HFF-Myc (cell line): ENCODE data around the gene BDKRB2.

Experiments used
- DNase-seq: peaks from one replicate; pipeline ENCODE4 v3.0.0-alpha.2; 2011; ENCODE audit warnings: low read depth; ENCODE audit errors: extremely low read depth
- H3K4me3 ChIP-seq: replicated peaks from 2 replicates; pipeline ENCODE4 v1.5.1; 2011; ENCODE audit warnings: low read depth, mild to moderate bottlenecking, control low read depth, low read length
- TF ChIP-seq, protein P1 (sequence below): IDR thresholded peaks from 2 replicates; pipeline ENCODE4 v1.5.1; 2012; ENCODE audit warnings: mild to moderate bottlenecking, low read depth, low read length, control low read depth; ENCODE audit errors: missing control alignments

The BDKRB2 gene

DNA sequence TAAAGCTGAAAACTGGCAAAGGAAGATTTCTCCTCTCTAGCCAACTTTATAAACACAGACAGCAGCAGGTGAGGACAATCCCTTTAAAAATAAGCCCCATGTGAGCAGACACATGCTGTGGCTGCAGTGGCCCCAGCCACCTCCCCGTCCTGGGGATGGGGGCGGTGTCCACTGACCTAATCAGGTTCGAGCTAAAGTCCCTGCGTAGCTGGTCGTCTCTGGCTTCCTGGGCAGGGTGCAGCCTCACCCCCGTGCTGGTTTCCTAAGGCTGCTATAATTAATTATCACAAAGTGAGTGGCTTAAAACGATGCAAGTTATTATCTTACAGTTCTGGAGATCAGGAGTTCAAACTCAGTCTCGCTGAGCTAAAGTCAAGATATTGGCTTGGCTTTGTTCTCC lies 52.4 kb downstream of the BDKRB2 start:
- DNase-seq: no peak
- H3K4me3 ChIP-seq: peak overlapping the region; percentile 38
- TF ChIP-seq, protein P1, sequence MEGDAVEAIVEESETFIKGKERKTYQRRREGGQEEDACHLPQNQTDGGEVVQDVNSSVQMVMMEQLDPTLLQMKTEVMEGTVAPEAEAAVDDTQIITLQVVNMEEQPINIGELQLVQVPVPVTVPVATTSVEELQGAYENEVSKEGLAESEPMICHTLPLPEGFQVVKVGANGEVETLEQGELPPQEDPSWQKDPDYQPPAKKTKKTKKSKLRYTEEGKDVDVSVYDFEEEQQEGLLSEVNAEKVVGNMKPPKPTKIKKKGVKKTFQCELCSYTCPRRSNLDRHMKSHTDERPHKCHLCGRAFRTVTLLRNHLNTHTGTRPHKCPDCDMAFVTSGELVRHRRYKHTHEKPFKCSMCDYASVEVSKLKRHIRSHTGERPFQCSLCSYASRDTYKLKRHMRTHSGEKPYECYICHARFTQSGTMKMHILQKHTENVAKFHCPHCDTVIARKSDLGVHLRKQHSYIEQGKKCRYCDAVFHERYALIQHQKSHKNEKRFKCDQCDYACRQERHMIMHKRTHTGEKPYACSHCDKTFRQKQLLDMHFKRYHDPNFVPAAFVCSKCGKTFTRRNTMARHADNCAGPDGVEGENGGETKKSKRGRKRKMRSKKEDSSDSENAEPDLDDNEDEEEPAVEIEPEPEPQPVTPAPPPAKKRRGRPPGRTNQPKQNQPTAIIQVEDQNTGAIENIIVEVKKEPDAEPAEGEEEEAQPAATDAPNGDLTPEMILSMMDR: no peak

- TF ChIP-seq, protein P1: no peak
- DNase-seq: no peak
- peak overlapping the region; percentile 38 for H3K4me3 ChIP-seq
Measured at GRCh38 chr14:96257900-96258299, 53.3 kb downstream of the BDKRB2 start.

DNA sequence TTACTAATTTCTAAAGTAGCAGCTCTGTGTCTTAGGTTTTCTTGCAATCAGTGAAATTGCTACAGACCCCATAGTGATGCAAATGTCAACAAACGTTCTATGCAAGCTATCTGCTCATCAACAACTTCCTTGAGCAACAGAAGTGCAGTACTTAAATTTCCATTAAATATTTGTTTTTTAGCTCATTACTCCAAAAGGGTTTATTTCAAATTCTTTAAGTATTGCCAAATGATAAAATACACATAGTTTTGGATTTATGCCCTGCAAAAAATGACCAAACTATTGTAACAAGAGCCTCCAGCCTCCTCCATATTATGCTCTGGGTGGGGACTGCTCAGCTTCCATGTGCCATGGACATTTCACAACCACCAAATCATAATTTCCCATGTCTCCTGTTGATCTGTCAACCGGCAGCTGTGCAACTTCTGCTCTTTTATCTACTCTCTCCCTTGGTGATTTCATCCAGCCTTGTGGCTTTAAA lies 55.7 kb downstream of the BDKRB2 start:
- DNase-seq: no peak
- no peak overlapping the region for H3K4me3 ChIP-seq
- TF ChIP-seq, protein P1: no peak

DNA sequence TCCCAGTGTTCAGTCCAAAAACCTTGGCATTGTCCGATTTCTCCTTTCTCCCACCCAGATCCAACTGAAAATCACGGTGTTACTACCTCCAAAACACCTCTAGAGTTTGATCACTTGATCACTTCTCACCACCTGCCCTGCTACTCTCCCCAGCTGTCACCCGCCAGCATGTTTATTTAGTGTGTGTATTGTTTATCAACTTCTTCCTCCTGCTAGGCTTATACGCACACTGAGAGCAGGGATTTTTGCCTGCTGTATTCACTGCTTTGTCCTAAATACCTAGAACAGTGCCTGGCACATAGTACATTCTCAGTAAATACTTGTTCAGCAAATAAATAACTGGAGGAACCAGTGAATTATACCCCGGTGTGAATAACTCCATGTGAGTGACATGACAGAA lies 56.4 kb downstream of the BDKRB2 start:
- TF ChIP-seq, protein P1: no peak
- H3K4me3 ChIP-seq: no peak overlapping the region

GRCh38 chr14:96261772-96262655 lies 57.4 kb downstream of the BDKRB2 start:
- DNase-seq: no peak
- H3K4me3 ChIP-seq: no peak overlapping the region

More for the DNA sequence above, 56.4 kb downstream of the BDKRB2 start:
- no peak for DNase-seq

DNA sequence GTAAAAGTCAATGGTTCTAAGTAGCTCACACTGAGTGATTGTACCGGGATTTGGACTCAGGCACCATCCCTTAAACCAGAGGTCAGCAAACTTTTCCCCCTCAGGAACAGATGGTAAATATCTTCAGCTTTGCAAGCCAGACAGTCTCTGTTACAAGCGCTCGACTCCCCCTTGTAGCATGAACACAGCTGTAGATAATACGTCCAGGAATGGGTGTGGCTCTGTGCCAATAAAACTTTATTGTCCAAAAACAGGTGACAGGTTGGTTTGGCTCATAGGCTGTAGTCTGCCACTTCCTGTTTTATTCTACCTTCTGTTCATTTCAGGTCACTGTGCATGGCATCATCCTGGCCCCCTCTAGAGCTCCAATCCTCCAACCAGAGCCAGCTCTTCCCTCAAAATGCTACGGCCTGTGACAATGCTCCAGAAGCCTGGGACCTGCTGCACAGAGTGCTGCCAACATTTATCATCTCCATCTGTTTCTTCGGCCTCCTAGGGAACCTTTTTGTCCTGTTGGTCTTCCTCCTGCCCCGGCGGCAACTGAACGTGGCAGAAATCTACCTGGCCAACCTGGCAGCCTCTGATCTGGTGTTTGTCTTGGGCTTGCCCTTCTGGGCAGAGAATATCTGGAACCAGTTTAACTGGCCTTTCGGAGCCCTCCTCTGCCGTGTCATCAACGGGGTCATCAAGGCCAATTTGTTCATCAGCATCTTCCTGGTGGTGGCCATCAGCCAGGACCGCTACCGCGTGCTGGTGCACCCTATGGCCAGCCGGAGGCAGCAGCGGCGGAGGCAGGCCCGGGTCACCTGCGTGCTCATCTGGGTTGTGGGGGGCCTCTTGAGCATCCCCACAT lies 58.9 kb downstream of the BDKRB2 start:
- no peak for DNase-seq
- H3K4me3 ChIP-seq: no peak overlapping the region
- TF ChIP-seq, protein P1: no peak

More at GRCh38 chr14:96261772-96262655, 57.4 kb downstream of the BDKRB2 start:
- TF ChIP-seq, protein P1: peak; percentile 37
